ENCODE results near the gene TTI1. TPM values are rescaled to one million over a fixed set of nuclear protein-coding genes. Genes with fewer than 3 reads are reported as not detected.

The TTI1 gene
- total and polyA plus RNA-seq, 8 donors = 3.1 to 27.2 (median 6.7) TPM

GRCh38 chr20:37992802-37993409 lies 40.4 kb downstream of the TTI1 start:
- Histone ChIP-seq H3K36me3 (peaks cover 32 to 58% (median 48%) of the 10 kb centered on the region in 4 donors), H3K27me3 (no peaks in the 10 kb centered on the region), H3K9me3 (no peaks in the 10 kb centered on the region), H3K4me3 (no peak overlapping the region), H3K4me1 (peaks cover 18 to 55% (median 45%) of the 10 kb centered on the region in 4 donors), H3K27ac (peak overlapping the region in 1 of 5 donors; percentile 11)
- DNase-seq = peak in 1 of 2 donors; percentile 61
- intact Hi-C loops (cut with DNase I; ENCODE audit: low total_unique reads) = loop anchor here (10.0 kb wide), 2 partner anchors 88 to 428 kb away; partner anchors contain the start of gene VSTM2L
- TF ChIP-seq POLR2AphosphoS5 (IDR thresholded peaks at IDR 0.05) (no peak), CTCF (IDR thresholded peaks at IDR 0.05) (peak in 5 of 7 experiments; percentile 16 to 74 (median 55)), POLR2A (IDR thresholded peaks at IDR 0.05) (no peak), EP300 (IDR thresholded peaks at IDR 0.05) (no peak)
- 31 to 53% (median 40%) methylated on average over 5 of the region's 5 CpGs for WGBS, 5 donors

- no peak for DNase-seq
- H3K4me3 ChIP-seq = no peak overlapping the region
- 89 to 97% (median 90%) methylated on average over 4 of the region's 4 CpGs for WGBS, 5 donors
- peaks cover 24 to 48% (median 39%) of the 10 kb centered on the region in 4 donors for H3K36me3 ChIP-seq
- no peaks in the 10 kb centered on the region for H3K27me3 ChIP-seq
- peak overlapping the region in 3 of 5 donors; percentile 11 to 64 (median 55) for H3K27ac ChIP-seq
- H3K4me1 ChIP-seq = peaks cover 21 to 65% (median 54%) of the 10 kb centered on the region in 4 donors
- no peaks in the 10 kb centered on the region for H3K9me3 ChIP-seq
- intact Hi-C loops (cut with DNase I; ENCODE audit: low total_unique reads) = loop anchor here (10.0 kb wide), 2 partner anchors 87 to 427 kb away; partner anchors contain the start of gene VSTM2L
- TF ChIP-seq POLR2AphosphoS5 (IDR thresholded peaks at IDR 0.05) = no peak
- TF ChIP-seq CTCF (IDR thresholded peaks at IDR 0.05) = no peak
- TF ChIP-seq POLR2A (IDR thresholded peaks at IDR 0.05) = no peak
- TF ChIP-seq EP300 (IDR thresholded peaks at IDR 0.05) = no peak
Observed at GRCh38 chr20:37991908-37992307, 41.3 kb downstream of the TTI1 start.

GRCh38 chr20:37991157-37991866 lies 41.9 kb downstream of the TTI1 start:
- DNase-seq = no peak
- no peaks in the 10 kb centered on the region for H3K9me3 ChIP-seq
- H3K36me3 ChIP-seq = peaks cover 18 to 42% (median 33%) of the 10 kb centered on the region in 4 donors
- H3K4me3 ChIP-seq = no peak overlapping the region
- WGBS, 5 donors = 56 to 68% (median 62%) methylated on average over 4 of the region's 4 CpGs
- peak overlapping the region; percentile 26 to 79 (median 60) for H3K27ac ChIP-seq
- H3K4me1 ChIP-seq = peaks cover 21 to 71% (median 59%) of the 10 kb centered on the region in 4 donors
- intact Hi-C loops (cut with DNase I; ENCODE audit: low total_unique reads) = loop anchor here (10.0 kb wide), 2 partner anchors 87 to 427 kb away; partner anchors contain the start of gene VSTM2L
- H3K27me3 ChIP-seq = no peaks in the 10 kb centered on the region
- TF ChIP-seq POLR2A (IDR thresholded peaks at IDR 0.05) = no peak
- no peak for TF ChIP-seq CTCF (IDR thresholded peaks at IDR 0.05)
- TF ChIP-seq POLR2AphosphoS5 (IDR thresholded peaks at IDR 0.05) = no peak
- TF ChIP-seq EP300 (IDR thresholded peaks at IDR 0.05) = no peak

- intact Hi-C loops (cut with DNase I; ENCODE audit: low total_unique reads) = loop anchor here (10.0 kb wide), 2 partner anchors 86 to 426 kb away; partner anchors contain the start of gene VSTM2L
- peak overlapping the region in 4 of 5 donors; percentile 55 to 79 (median 62) for H3K27ac ChIP-seq
- H3K27me3 ChIP-seq = no peaks in the 10 kb centered on the region
- H3K4me1 ChIP-seq = peaks cover 21 to 78% (median 65%) of the 10 kb centered on the region in 4 donors
- no peak overlapping the region for H3K4me3 ChIP-seq
- WGBS, 5 donors = 22 to 53% (median 38%) methylated on average over 10 of the region's 10 CpGs
- H3K36me3 ChIP-seq = peaks cover 11 to 36% (median 26%) of the 10 kb centered on the region in 4 donors
- peak; percentile 71 to 75 for DNase-seq
- H3K9me3 ChIP-seq = no peaks in the 10 kb centered on the region
- TF ChIP-seq POLR2AphosphoS5 (IDR thresholded peaks at IDR 0.05) = peak in 2 of 3 donors; percentile 60 to 63
- no peak for TF ChIP-seq EP300 (IDR thresholded peaks at IDR 0.05)
Observed at GRCh38 chr20:37990571-37991151, 42.6 kb downstream of the TTI1 start.

Measured in stomach (tissue), 9 donors.